Umbilical cord (tissue), 2 donors: ENCODE measurements around the gene OLFML2B. TPM values are rescaled to one million over a fixed set of nuclear protein-coding genes. Genes with fewer than 3 reads are reported as not detected.

Source experiments
- DNase-seq: peaks from one replicate; pipeline ENCODE4 v3.0.0-alpha.2; 2015; ENCODE audit warnings: low spot score
- total RNA-seq: library from RNA; depleted of rRNA; stranded (reverse); fragments of >200 nt; gene quantifications from one replicate; pipeline ENCODE4 v1.2.3, GENCODE V29; 2014; ENCODE audit warnings: low replicate concordance; ENCODE audit not compliant: insufficient read depth

Gene OLFML2B
- total RNA-seq, 1 donor from 2014 or later = 15.4 TPM

DNA sequence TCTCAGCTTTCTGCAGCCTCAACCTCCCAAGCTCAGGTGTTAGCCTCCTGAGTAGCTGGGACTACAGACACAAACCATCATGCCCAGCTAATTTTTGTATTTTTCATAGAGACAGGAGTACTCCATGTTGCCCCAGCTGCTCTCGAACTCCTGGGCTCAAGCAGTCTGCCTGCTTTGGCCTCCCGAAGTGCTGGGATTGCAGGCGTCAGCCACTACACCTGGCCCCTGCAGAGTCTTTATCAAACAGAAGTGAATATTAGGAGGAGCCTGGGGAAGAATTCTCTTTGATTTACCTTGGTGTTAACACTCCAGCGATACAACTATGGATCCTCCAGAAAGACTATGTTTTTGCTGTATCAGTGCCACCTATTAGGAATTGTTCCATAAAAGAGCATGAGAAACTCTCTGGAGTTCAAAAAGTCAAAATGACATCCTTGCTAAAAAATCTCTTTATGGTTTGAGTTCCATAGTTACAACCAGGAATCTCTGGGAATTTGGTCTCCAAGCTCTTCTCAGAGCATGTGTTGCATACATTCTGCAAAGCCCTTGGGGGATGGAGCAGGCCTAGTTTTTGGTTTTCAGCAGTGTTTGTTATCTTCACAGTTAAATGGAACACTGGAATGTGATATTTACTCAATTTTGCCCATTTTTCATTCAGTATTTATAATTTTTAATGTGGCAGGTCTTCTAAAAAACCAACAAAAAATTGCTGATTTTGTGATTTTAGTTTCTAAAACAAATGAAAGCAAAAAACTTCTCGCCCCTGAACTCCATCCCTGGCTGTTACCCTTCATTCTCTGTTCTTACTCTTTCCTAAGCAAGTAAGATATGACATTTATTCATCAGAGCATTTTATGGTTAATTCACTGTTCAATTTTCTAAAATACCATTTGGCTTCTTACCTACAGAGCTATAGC lies 77.3 kb downstream of the OLFML2B start:
- DNase-seq = peak; percentile 67

DNA sequence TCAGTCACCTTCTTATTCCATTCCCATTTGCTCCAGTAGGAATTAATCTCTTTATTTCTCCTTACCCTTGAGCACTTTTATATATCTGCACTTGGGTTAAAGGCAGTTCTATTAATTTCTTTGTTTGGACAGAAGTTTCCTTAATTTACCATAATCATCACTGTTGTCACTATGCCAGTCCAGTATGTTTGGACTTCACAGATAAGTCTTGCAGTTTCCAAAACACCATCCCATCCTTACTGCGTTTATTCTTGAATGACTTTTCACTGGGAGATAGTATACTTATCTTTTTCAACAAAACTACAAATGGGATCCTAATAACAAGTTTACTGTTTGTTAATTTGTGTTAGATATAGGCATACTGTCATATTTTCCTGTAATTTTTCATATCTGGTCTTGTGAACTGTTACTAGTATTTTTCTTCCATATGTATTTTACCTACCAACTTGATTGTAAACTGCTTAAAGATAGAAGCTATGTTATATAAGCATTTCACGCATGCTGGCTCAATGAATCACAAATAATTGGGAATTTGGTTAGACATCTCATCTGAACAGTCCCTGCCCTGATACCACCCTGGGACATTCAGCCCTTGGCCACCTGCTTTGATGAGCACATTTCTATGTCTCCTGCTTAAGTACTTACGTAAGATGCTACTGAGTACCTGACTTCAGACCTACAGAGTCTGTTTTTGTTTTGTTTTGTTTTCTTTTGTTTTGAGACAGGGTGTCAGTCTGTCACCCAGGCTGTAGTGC lies 78.2 kb downstream of the OLFML2B start:
- DNase-seq = no peak

DNA sequence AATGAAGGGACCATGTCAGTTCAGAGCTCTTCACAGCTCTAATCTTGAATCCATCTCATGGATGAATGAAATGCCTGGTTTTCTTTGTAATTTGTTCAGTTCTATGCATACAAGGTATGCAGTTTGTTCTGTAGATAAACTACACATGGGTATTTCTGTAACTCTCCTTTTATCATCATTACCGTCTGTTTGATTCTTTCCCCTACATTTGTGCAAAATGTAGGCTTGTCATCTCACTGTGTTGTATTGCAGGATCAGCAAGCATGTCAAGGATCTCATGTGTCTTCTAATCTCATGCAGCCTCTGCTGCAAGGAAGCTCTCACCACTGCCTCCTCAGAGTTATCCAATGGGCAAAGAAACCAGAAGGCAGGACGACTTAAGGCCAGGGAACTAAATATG lies 79.3 kb downstream of the OLFML2B start:
- no peak for DNase-seq

DNA sequence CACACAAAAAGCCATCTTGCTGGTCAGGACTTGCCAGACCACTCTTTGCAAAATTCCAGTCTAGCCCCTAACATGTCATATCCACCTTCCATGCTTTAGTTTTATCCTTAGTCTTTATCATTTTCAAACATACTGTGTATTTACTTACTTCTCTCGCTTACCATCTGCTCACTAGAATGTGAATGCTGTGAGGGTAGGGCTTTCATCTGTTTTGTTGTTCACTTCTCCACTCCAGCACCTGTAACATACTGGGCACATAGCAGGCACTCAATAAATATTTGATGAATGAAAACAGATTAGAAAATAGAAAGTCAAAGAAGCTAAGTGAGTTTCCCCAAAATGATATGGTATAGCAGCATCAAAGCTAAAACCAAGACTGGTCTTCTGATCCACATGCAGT lies 79.9 kb downstream of the OLFML2B start:
- no peak for DNase-seq

DNA sequence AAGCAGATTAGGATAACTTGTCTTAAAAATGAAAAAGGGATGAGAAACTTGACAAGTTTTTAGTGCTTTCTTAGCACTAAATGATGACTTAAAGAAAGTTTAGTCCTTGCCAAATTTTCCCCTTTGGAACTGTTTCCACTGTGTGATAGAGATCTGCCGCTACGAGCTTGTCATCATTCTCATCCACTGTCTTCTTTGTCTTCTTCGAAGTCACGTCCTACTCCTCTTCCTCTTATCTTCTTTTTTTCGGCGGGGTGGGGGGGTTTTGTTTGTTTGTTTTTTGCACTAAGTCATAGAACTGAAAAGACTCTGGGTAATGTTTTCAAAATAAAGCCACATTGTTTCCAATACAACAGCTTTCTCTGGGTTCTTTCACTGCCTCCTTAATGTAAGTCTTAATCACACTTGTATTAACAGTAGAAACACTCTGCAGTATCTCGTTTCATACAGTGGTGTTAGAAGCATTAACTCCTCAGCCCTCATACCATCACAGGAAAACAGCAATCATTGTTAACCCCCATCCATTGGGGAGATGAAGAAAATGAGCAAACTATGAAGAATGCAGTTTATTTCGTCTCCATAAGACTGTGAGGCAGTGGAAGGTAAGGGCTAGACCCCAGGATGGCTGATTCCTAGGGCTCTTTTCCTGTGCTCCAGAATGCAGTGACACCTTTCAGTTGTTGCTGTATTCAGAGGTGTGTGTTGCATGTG lies 81.8 kb downstream of the OLFML2B start:
- no peak for DNase-seq

DNA sequence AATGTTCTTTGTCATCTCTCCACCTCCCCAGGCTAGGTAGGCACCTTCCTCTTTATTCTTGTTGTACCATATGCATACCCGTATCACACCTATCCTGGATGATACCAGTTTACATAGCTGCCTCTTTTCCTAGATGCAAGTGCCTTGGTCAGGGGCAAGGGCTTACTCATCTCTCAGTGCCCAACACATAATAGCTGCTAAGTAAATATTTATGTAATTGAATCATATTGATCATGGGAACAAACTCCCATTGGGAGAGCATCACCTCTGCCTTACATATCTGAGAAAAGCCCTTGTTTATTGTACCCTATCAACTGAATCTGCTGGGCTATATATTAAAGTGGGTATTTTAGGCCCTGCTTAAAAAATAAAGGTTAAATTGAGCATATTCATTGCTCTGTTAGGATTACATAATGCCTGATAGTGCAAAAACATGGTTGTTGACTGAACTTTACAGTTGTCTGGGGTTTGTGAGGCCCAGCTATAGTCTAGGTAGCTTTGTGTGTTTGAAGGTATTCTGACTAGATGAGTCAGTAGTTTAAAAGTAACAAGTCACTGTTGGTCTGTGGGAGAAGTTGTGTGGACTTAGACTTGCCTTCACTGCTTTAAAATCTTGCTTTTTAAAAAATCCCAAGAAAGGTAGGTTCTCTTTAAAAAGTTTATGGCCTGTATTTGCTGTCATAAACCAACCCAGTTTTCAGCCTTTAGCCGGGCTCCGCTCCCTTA lies 82.6 kb downstream of the OLFML2B start:
- no peak for DNase-seq

DNA sequence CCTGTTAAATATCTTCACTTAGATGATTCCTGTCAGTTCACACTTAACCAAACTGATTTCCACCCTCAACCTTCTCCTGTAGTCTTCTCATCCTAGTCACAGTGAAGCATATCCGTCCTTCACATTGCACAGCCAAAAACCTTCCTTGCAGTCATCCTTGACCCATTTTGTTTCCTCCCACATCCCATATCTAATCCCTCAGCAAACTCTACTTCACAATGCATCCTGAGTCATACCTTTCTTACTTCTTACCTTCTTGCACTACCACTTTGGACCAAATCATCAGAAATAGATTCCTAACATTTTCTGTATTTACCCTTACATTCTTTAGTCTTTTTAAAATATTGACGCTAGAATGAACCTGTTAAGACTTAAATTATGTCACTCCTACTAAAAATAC lies 86.9 kb downstream of the OLFML2B start:
- DNase-seq = no peak

DNA sequence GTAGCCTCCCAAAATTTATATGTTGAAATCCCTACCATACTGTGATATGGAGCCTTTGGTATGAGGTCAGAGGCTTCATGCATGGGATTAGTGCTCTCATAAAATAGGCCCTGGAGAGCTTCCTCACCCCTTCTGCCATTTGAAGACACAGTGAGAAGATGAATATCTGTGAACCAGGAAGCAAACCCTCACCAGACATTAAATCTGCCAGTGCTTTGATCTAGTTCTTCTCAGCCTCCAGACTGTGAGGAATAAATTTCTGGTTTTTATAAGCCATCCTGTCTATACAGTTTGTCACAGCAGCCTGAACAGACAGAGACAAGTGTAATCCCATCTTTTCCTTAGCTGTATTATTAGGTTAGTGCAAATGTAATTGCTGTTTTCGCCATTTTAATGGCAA lies 88.4 kb downstream of the OLFML2B start:
- no peak for DNase-seq

DNA sequence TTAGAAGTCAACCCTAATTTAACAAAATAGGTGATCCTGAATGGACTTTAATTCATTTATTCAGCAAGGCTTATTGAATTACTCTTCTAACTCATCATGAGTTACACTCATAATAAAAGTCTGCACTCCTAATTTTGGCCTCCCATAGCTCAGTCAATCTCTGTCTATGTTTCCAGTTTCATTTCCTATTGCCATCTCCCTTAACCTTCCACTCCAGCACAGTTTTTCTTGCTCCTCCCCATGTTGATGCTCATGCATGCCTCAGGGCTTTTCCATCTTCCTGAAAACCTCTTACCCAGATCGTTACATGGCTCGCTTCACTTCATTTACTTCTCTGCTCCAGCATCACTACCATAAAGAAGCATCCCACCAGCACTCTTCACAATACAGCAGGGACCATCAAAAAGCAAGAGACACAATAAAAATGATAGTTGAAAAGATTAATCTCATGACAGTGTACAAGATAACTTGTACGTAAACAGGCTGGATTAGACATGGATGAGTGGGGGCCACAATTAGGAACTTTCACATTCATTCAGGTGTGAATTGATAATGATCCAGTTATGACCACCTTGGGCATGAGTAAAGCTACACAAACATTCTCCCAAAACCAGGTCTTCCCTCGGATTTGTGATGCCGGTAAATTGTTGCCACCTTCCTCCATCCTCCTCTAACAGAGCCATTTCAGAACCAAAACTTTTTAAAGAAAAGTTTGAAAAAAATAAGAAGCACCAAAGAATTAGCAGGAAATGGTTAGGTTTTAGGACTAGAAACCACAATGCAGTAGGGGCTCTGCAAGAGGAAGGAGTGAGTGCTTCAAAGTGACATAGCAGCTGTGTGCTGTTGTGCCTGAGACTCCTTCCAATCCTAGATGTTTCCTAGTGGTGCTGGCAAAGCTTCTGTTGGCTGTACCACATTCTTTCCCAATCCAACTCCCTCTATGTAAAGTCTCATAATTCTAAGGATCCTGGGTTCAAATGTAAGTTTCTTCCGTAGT lies 89.8 kb downstream of the OLFML2B start:
- DNase-seq = no peak

Other genes with a start within 250 kb of the OLFML2B start
- 2.9 TPM for gene NOS1AP, start 45.8 kb upstream of the OLFML2B start, total RNA-seq